ENCODE measurements around the gene ZDHHC11B.
"Not testable (repeated sequence)": the region's sequence is repeated elsewhere in the genome, so short reads cannot be mapped to it uniquely, and the experiment has no call there.

Gene ZDHHC11B

GRCh38 chr5:734145-734544 is 50.4 kb downstream of the ZDHHC11B start:
- H3K9me3 ChIP-seq (replicated peaks in 1 of 2; ENCODE audit: control insufficient read depth in 2 of 2, insufficient read depth in 1 of 2, low read depth in 1 of 2, low read length in 2 of 2): not testable (repeated sequence)

GRCh38 chr5:732754-733454 is 51.6 kb downstream of the ZDHHC11B start:
- H2BK15ac ChIP-seq (ENCODE audit: low read length); H3K4ac ChIP-seq (ENCODE audit: low read length); H3K9ac ChIP-seq (ENCODE audit: low read depth, low read length, poor library complexity); H2BK12ac ChIP-seq (ENCODE audit: low read length); H3K27ac ChIP-seq (replicated peaks; ENCODE audit: low read length); H3K27me3 ChIP-seq (ENCODE audit: control insufficient read depth in 3 of 3, insufficient read depth in 3 of 3, low read depth in 1 of 3, low read length in 3 of 3); H3K18ac ChIP-seq (ENCODE audit: low read length); H2BK5ac ChIP-seq (ENCODE audit: low read length); H2BK120ac ChIP-seq (ENCODE audit: low read depth, low read length); H2AFZ ChIP-seq (ENCODE audit: low read length); H3K4me2 ChIP-seq (ENCODE audit: insufficient read depth, low read length, poor library complexity, severe bottlenecking); H3K4me3 ChIP-seq (ENCODE audit: low read length in 2 of 2); DNase-seq (ENCODE audit: low spot score); H3K4me1 ChIP-seq (ENCODE audit: control insufficient read depth in 2 of 2, insufficient read depth in 1 of 2, low read depth in 1 of 2, low read length in 2 of 2); H3K9me3 ChIP-seq (replicated peaks in 1 of 2; ENCODE audit: control insufficient read depth in 2 of 2, insufficient read depth in 1 of 2, low read depth in 1 of 2, low read length in 2 of 2); H3K79me1 ChIP-seq (ENCODE audit: low read depth, low read length); H4K8ac ChIP-seq (ENCODE audit: low read depth, low read length); H3K23ac ChIP-seq (ENCODE audit: low read depth, low read length, poor library complexity); H4K91ac ChIP-seq (ENCODE audit: low read depth, low read length, poor library complexity): not testable (repeated sequence)
- peak overlapping the region; percentile 5 for H2AK5ac ChIP-seq (ENCODE audit: low read depth, low read length)
- peaks cover 0 to 26% of the 10 kb centered on the region in 2 donors for H3K36me3 ChIP-seq (replicated peaks in 1 of 2; ENCODE audit: control insufficient read depth in 2 of 2, insufficient read depth in 2 of 2, low read length in 2 of 2)
- peak overlapping the region; percentile 28 for H3K14ac ChIP-seq (ENCODE audit: low read length)
- no CpG with 5 or more reads among the region's 10 CpGs for WGBS, 2 donors (ENCODE audit: extremely low coverage in 2 of 2, insufficient read length in 2 of 2, insufficient replicate concordance in 1 of 2)

More at GRCh38 chr5:734145-734544, 50.4 kb downstream of the ZDHHC11B start:
- not testable (repeated sequence) for H4K8ac ChIP-seq (ENCODE audit: low read depth, low read length); H3K23ac ChIP-seq (ENCODE audit: low read depth, low read length, poor library complexity); H3K27ac ChIP-seq (replicated peaks; ENCODE audit: low read length); H2BK12ac ChIP-seq (ENCODE audit: low read length); H2BK120ac ChIP-seq (ENCODE audit: low read depth, low read length); H2BK5ac ChIP-seq (ENCODE audit: low read length); H2AFZ ChIP-seq (ENCODE audit: low read length); H2BK15ac ChIP-seq (ENCODE audit: low read length); H3K27me3 ChIP-seq (ENCODE audit: control insufficient read depth in 3 of 3, insufficient read depth in 3 of 3, low read depth in 1 of 3, low read length in 3 of 3); H3K79me1 ChIP-seq (ENCODE audit: low read depth, low read length); H3K4me3 ChIP-seq (ENCODE audit: low read length in 2 of 2); H3K14ac ChIP-seq (ENCODE audit: low read length); H3K4me1 ChIP-seq (ENCODE audit: control insufficient read depth in 2 of 2, insufficient read depth in 1 of 2, low read depth in 1 of 2, low read length in 2 of 2); H3K9ac ChIP-seq (ENCODE audit: low read depth, low read length, poor library complexity); H3K4ac ChIP-seq (ENCODE audit: low read length); H4K91ac ChIP-seq (ENCODE audit: low read depth, low read length, poor library complexity); H2AK5ac ChIP-seq (ENCODE audit: low read depth, low read length); DNase-seq (ENCODE audit: low spot score); H3K4me2 ChIP-seq (ENCODE audit: insufficient read depth, low read length, poor library complexity, severe bottlenecking)
- Histone ChIP-seq H3K18ac (ENCODE audit: low read length) (peak overlapping the region; percentile 38), H3K36me3 (replicated peaks in 1 of 2; ENCODE audit: control insufficient read depth in 2 of 2, insufficient read depth in 2 of 2, low read length in 2 of 2) (peaks cover 0 to 26% of the 10 kb centered on the region in 2 donors)
- no CpG with 5 or more reads among the region's 1 CpG for WGBS, 2 donors (ENCODE audit: extremely low coverage in 2 of 2, insufficient read length in 2 of 2, insufficient replicate concordance in 1 of 2)

GRCh38 chr5:729225-729624 is 55.3 kb downstream of the ZDHHC11B start:
- not testable (repeated sequence) for H3K79me1 ChIP-seq (ENCODE audit: low read depth, low read length); H3K4me3 ChIP-seq (ENCODE audit: low read length in 2 of 2); H2AFZ ChIP-seq (ENCODE audit: low read length); H3K4ac ChIP-seq (ENCODE audit: low read length); H2BK5ac ChIP-seq (ENCODE audit: low read length); DNase-seq (ENCODE audit: low spot score); H3K9ac ChIP-seq (ENCODE audit: low read depth, low read length, poor library complexity); H2BK15ac ChIP-seq (ENCODE audit: low read length); H3K4me1 ChIP-seq (ENCODE audit: control insufficient read depth in 2 of 2, insufficient read depth in 1 of 2, low read depth in 1 of 2, low read length in 2 of 2); H4K91ac ChIP-seq (ENCODE audit: low read depth, low read length, poor library complexity); H4K8ac ChIP-seq (ENCODE audit: low read depth, low read length); H3K23ac ChIP-seq (ENCODE audit: low read depth, low read length, poor library complexity); H3K27me3 ChIP-seq (ENCODE audit: control insufficient read depth in 3 of 3, insufficient read depth in 3 of 3, low read depth in 1 of 3, low read length in 3 of 3); H2AK5ac ChIP-seq (ENCODE audit: low read depth, low read length); H2BK12ac ChIP-seq (ENCODE audit: low read length); H3K18ac ChIP-seq (ENCODE audit: low read length); H2BK120ac ChIP-seq (ENCODE audit: low read depth, low read length); H3K27ac ChIP-seq (replicated peaks; ENCODE audit: low read length); H3K9me3 ChIP-seq (replicated peaks in 1 of 2; ENCODE audit: control insufficient read depth in 2 of 2, insufficient read depth in 1 of 2, low read depth in 1 of 2, low read length in 2 of 2); H3K4me2 ChIP-seq (ENCODE audit: insufficient read depth, low read length, poor library complexity, severe bottlenecking)
- WGBS, 2 donors (ENCODE audit: extremely low coverage in 2 of 2, insufficient read length in 2 of 2, insufficient replicate concordance in 1 of 2): no CpG with 5 or more reads among the region's 7 CpGs
- peak overlapping the region; percentile 71 for H3K14ac ChIP-seq (ENCODE audit: low read length)
- H3K36me3 ChIP-seq (replicated peaks in 1 of 2; ENCODE audit: control insufficient read depth in 2 of 2, insufficient read depth in 2 of 2, low read length in 2 of 2): peaks cover 0 to 26% of the 10 kb centered on the region in 2 donors

- WGBS, 2 donors (ENCODE audit: extremely low coverage in 2 of 2, insufficient read length in 2 of 2, insufficient replicate concordance in 1 of 2): no CpG with 5 or more reads among the region's 9 CpGs
- not testable (repeated sequence) for H2AFZ ChIP-seq (ENCODE audit: low read length); H4K8ac ChIP-seq (ENCODE audit: low read depth, low read length); H3K79me1 ChIP-seq (ENCODE audit: low read depth, low read length); H3K4ac ChIP-seq (ENCODE audit: low read length); H3K4me1 ChIP-seq (ENCODE audit: control insufficient read depth in 2 of 2, insufficient read depth in 1 of 2, low read depth in 1 of 2, low read length in 2 of 2); H3K27me3 ChIP-seq (ENCODE audit: control insufficient read depth in 3 of 3, insufficient read depth in 3 of 3, low read depth in 1 of 3, low read length in 3 of 3); H2BK120ac ChIP-seq (ENCODE audit: low read depth, low read length); H3K14ac ChIP-seq (ENCODE audit: low read length); H3K4me3 ChIP-seq (ENCODE audit: low read length in 2 of 2); H3K4me2 ChIP-seq (ENCODE audit: insufficient read depth, low read length, poor library complexity, severe bottlenecking); H3K27ac ChIP-seq (replicated peaks; ENCODE audit: low read length); H3K9ac ChIP-seq (ENCODE audit: low read depth, low read length, poor library complexity); H3K18ac ChIP-seq (ENCODE audit: low read length); H4K91ac ChIP-seq (ENCODE audit: low read depth, low read length, poor library complexity); DNase-seq (ENCODE audit: low spot score); H2BK12ac ChIP-seq (ENCODE audit: low read length); H2BK5ac ChIP-seq (ENCODE audit: low read length); H3K23ac ChIP-seq (ENCODE audit: low read depth, low read length, poor library complexity); H2AK5ac ChIP-seq (ENCODE audit: low read depth, low read length); H3K9me3 ChIP-seq (replicated peaks in 1 of 2; ENCODE audit: control insufficient read depth in 2 of 2, insufficient read depth in 1 of 2, low read depth in 1 of 2, low read length in 2 of 2); H2BK15ac ChIP-seq (ENCODE audit: low read length)
- H3K36me3 ChIP-seq (replicated peaks in 1 of 2; ENCODE audit: control insufficient read depth in 2 of 2, insufficient read depth in 2 of 2, low read length in 2 of 2): peaks cover 0 to 10% of the 10 kb centered on the region in 2 donors
Measured at GRCh38 chr5:727087-727486, 57.4 kb downstream of the ZDHHC11B start.
